ENCODE measurements around the gene SPATA21. TPM values are rescaled to one million over a fixed set of nuclear protein-coding genes. Genes with fewer than 3 reads are reported as not detected.

SPATA21 gene
- total and polyA plus RNA-seq, 3 donors from 2014 or later = 2.7 to 10.2 (median 6.0) TPM

GRCh38 chr1:16409536-16410152 is 27.6 kb downstream of the SPATA21 start:
- Histone ChIP-seq H3K27me3 (no peaks in the 10 kb centered on the region), H3K4me1 (no peaks in the 10 kb centered on the region), H3K4me3 (no peak overlapping the region), H3K9me3 (no peaks in the 10 kb centered on the region), H3K27ac (no peak overlapping the region), H3K36me3 (ENCODE audit: low read depth, missing control alignments) (no peaks in the 10 kb centered on the region)
- TF ChIP-seq POLR2A (IDR thresholded peaks at IDR 0.05) = no peak
- no peak for TF ChIP-seq CTCF (IDR thresholded peaks at IDR 0.05)
- intact Hi-C loops (cut with DNase I; ENCODE audit: low total_unique reads) = no loop called here
- no peak for DNase-seq
- WGBS, 2 donors = 78 to 80% methylated on average over 15 to 25 of the region's 25 CpGs

GRCh38 chr1:16406868-16407267 is 30.4 kb downstream of the SPATA21 start:
- Histone ChIP-seq H3K9me3 (no peaks in the 10 kb centered on the region), H3K27me3 (no peaks in the 10 kb centered on the region), H3K27ac (no peak overlapping the region), H3K36me3 (ENCODE audit: low read depth, missing control alignments) (no peaks in the 10 kb centered on the region), H3K4me1 (no peaks in the 10 kb centered on the region), H3K4me3 (no peak overlapping the region)
- TF ChIP-seq CTCF (IDR thresholded peaks at IDR 0.05) (no peak), POLR2A (IDR thresholded peaks at IDR 0.05) (no peak)
- intact Hi-C loops (cut with DNase I; ENCODE audit: low total_unique reads) = no loop called here
- 89 to 94% methylated on average over 6 to 9 of the region's 9 CpGs for WGBS, 2 donors
- no peak for DNase-seq

- Histone ChIP-seq H3K27ac (no peak overlapping the region), H3K4me3 (no peak overlapping the region), H3K27me3 (no peaks in the 10 kb centered on the region), H3K9me3 (no peaks in the 10 kb centered on the region), H3K4me1 (no peaks in the 10 kb centered on the region), H3K36me3 (ENCODE audit: low read depth, missing control alignments) (no peaks in the 10 kb centered on the region)
- intact Hi-C loops (cut with DNase I; ENCODE audit: low total_unique reads) = no loop called here
- no peak for TF ChIP-seq CTCF (IDR thresholded peaks at IDR 0.05)
- TF ChIP-seq POLR2A (IDR thresholded peaks at IDR 0.05) = no peak
- WGBS, 2 donors = 72 to 75% methylated on average over 5 of the region's 5 CpGs
- DNase-seq = no peak
These were observed 31.8 kb downstream of the SPATA21 start for GRCh38 chr1:16405441-16405840.

- no peaks in the 10 kb centered on the region for H3K4me1 ChIP-seq
- WGBS, 2 donors = 71% methylated on average over 10 of the region's 10 CpGs
- H3K36me3 ChIP-seq (ENCODE audit: low read depth, missing control alignments) = no peaks in the 10 kb centered on the region
- H3K27me3 ChIP-seq = no peaks in the 10 kb centered on the region
- no peaks in the 10 kb centered on the region for H3K9me3 ChIP-seq
- no peak for DNase-seq
- intact Hi-C loops (cut with DNase I; ENCODE audit: low total_unique reads) = no loop called here
- no peak for TF ChIP-seq POLR2A (IDR thresholded peaks at IDR 0.05)
- TF ChIP-seq CTCF (IDR thresholded peaks at IDR 0.05) = no peak
- no peak overlapping the region for H3K4me3 ChIP-seq
- no peak overlapping the region for H3K27ac ChIP-seq
These were observed 34.5 kb downstream of the SPATA21 start for GRCh38 chr1:16402742-16403141.

GRCh38 chr1:16398371-16398953 is 38.8 kb downstream of the SPATA21 start:
- intact Hi-C loops (cut with DNase I; ENCODE audit: low total_unique reads) = no loop called here
- 84 to 100% methylated on average over 1 to 5 of the region's 5 CpGs for WGBS, 2 donors

More at GRCh38 chr1:16398371-16398953, 38.8 kb downstream of the SPATA21 start:
- Histone ChIP-seq H3K9me3 (no peaks in the 10 kb centered on the region), H3K27ac (no peak overlapping the region), H3K4me3 (no peak overlapping the region), H3K36me3 (ENCODE audit: low read depth, missing control alignments) (no peaks in the 10 kb centered on the region), H3K27me3 (no peaks in the 10 kb centered on the region), H3K4me1 (no peaks in the 10 kb centered on the region)
- no peak for TF ChIP-seq CTCF (IDR thresholded peaks at IDR 0.05)
- no peak for TF ChIP-seq POLR2A (IDR thresholded peaks at IDR 0.05)
- DNase-seq = no peak

Data from testis (tissue), 3 donors.